Adrenal gland (tissue), 12 donors: ENCODE measurements around the gene RRN3. TPM values are rescaled to one million over a fixed set of nuclear protein-coding genes. Genes with fewer than 3 reads are reported as not detected.
A peak's percentile ranks its signal among the peaks of the same experiment; 100 is the strongest.
"Not testable (repeated sequence)": the region's sequence is repeated elsewhere in the genome, so short reads cannot be mapped to it uniquely, and the experiment has no call there.

ENCODE experiments used
- DNase-seq, 7 donors: peaks; one replicate each; pipeline ENCODE4 v3.0.0-alpha.2; 2019 to 2020
- H3K27ac ChIP-seq, 5 donors: fragments of 200-600 bp; sonication (generic) in 4 of 5; 1 replicate in 3 of 5; 2 replicates in 2 of 5; pipeline versions ENCODE4 v1.5.1 to v1.8.0; 2016 to 2020; ENCODE audit warnings: mild to moderate bottlenecking in 1 of 5
- H3K27me3 ChIP-seq: fragments of 200-600 bp; 2 replicates; pipeline ENCODE4 v1.8.0; 2021
- H3K36me3 ChIP-seq, 2 donors: fragments of 200-600 bp; replicated peaks in 1 of 2; 1 replicate in 1 of 2; 2 replicates in 1 of 2; pipeline versions ENCODE4 v1.5.1 to v1.8.0; 2018 to 2022
- H3K4me1 ChIP-seq, 2 donors: fragments of 200-600 bp; replicated peaks in 1 of 2; 1 replicate in 1 of 2; 2 replicates in 1 of 2; pipeline versions ENCODE4 v1.5.1 to v1.8.0; 2018 to 2021
- H3K4me3 ChIP-seq, 4 donors: fragments of 200-600 bp; sonication (generic) in 3 of 4; one replicate each; pipeline ENCODE4 v1.5.1; 2016 to 2018
- H3K9me3 ChIP-seq, 3 donors: fragments of 200-600 bp; sonication (generic) in 1 of 3; replicated peaks in 1 of 3; 1 replicate in 2 of 3; 2 replicates in 1 of 3; pipeline versions ENCODE4 v1.5.1 to v1.8.0; 2016 to 2021
- POLR2A ChIP-seq, 2 donors: fragments of 450-650 bp; IDR thresholded peaks; one replicate each; pipeline ENCODE4 v1.6.1; 2017; ENCODE audit warnings: antibody characterized with exemption in 2 of 2, mild to moderate bottlenecking in 2 of 2, moderate library complexity in 1 of 2
- WGBS, 4 donors: extraction: QIAGEN DNeasy Blood & Tissue Kit in 2 of 4; methylation state at CpG; one replicate each; pipeline versions ENCODE4 v1.1.5 to v1.1.7; 2013 to 2017; 5-methylcytosine and 5-hydroxymethylcytosine counted together
- intact Hi-C, 2 donors: fragments of 100-400 bp; cut with DNase I; formaldehyde crosslinking; loops; one replicate each; pipeline versions ENCODE4 v1.14.1 to v1.15.0; 2022 to 2023
- polyA plus RNA-seq, 3 donors: library from polyadenylated mRNA; stranded (reverse); fragments of 200-250 nt in 2 of 3; fragments of 350-450 nt in 1 of 3; fragmentation: Illumina TruSeq in 1 of 3; extraction: RNeasy Lipid Tissue Mini Kit (QIAGEN cat#74804) in 1 of 3; gene quantifications; one replicate each; pipeline ENCODE4 v1.2.3, GENCODE V29; 2013 to 2014
- total RNA-seq, 9 donors: library from RNA; depleted of rRNA in 4 of 9; stranded (reverse); fragments of >200 nt in 4 of 9; fragments of 120-200 nt in 1 of 9; fragmentation: NEBNext Ultra II Directional in 1 of 9; extraction: Animal tissue kit (Norgen Biotek cat#: 25700) in 1 of 9; gene quantifications; one replicate each; pipeline versions ENCODE4 v1.1.0 to v1.2.4, GENCODE V29; 2013 to 2023
- TF ChIP-seq, protein P1 (sequence below), 6 experiments: fragments of 450-650 bp in 4 of 6; fragments of 200-600 bp in 2 of 6; sonication (generic) in 1 of 6; IDR thresholded peaks; 1 replicate in 5 of 6; 2 replicates in 1 of 6; pipeline versions ENCODE4 v1.5.1 to v1.8.0; 2016 to 2021; ENCODE audit warnings: antibody characterized with exemption in 6 of 6, mild to moderate bottlenecking in 2 of 6, moderate library complexity in 1 of 6
- donor health status: healthy with polysubstance abuse.
- donor health status: Bipolar disorder and iron deficiency.
- donor health status: DM: yes; HTN: yes; CAD: no.
- donor health status: DM: no; HTN: no; CAD: no.
- donor health status: DM: no; HTN: no; CAD: no.
- donor health status: DM: yes; HTN: yes; CAD: no.

Gene RRN3
- total and polyA plus RNA-seq, 12 donors, result 13.6 to 42.3 (median 27.4) TPM

DNA sequence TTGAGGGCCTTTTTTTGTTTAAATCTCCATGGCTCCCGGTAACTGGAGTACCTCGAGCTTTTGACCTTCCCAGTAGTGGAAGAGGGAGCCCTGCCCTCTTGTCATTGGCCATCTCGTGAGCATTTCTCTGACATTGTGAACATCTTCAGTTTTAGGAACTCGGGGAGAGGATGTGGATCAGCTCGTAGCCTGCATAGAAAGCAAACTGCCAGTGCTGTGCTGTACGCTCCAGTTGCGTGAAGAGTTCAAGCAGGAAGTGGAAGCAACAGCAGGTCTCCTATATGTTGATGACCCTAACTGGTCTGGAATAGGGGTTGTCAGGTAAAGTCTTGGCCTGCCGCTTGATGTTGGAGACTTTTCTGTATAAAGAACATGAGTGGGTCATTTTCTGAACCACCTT, 62.5 kb downstream of the RRN3 start:
- Histone ChIP-seq H3K4me1 (no peaks in the 10 kb centered on the region), H3K27me3 (no peaks in the 10 kb centered on the region), H3K36me3 (peaks cover 0 to 63% of the 10 kb centered on the region in 2 donors), H3K4me3 (no peak overlapping the region), H3K27ac (no peak overlapping the region), H3K9me3 (no peaks in the 10 kb centered on the region)
- intact Hi-C loops, result no loop called here
- peak in 1 of 7 donors; percentile 47 for DNase-seq
- no peak for TF ChIP-seq POLR2A (IDR thresholded peaks at IDR 0.05)
- TF ChIP-seq, protein P1, sequence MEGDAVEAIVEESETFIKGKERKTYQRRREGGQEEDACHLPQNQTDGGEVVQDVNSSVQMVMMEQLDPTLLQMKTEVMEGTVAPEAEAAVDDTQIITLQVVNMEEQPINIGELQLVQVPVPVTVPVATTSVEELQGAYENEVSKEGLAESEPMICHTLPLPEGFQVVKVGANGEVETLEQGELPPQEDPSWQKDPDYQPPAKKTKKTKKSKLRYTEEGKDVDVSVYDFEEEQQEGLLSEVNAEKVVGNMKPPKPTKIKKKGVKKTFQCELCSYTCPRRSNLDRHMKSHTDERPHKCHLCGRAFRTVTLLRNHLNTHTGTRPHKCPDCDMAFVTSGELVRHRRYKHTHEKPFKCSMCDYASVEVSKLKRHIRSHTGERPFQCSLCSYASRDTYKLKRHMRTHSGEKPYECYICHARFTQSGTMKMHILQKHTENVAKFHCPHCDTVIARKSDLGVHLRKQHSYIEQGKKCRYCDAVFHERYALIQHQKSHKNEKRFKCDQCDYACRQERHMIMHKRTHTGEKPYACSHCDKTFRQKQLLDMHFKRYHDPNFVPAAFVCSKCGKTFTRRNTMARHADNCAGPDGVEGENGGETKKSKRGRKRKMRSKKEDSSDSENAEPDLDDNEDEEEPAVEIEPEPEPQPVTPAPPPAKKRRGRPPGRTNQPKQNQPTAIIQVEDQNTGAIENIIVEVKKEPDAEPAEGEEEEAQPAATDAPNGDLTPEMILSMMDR (IDR thresholded peaks at IDR 0.05), result no peak
- 84 to 87% (median 87%) methylated on average over 8 of the region's 8 CpGs for WGBS, 4 donors

DNA sequence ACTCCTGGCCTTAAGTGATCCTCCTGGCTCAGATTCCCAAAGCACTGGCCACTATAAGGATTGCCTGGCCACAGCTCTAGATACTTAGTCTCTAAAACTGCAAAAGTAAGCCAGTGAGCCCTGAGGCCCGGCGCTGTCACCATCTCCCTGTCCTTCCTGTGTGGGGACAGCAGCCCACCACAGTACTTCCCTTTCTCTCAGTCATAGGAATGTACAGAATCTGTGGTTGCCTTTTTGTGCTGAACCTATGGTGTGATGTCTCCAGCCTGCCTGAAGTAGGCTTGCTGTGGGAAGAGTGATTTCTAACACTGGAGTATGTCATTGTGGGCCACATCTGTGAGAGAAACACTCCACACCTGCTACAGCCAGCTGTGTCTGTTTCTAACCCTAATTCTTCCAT, 62.9 kb downstream of the RRN3 start:
- H3K36me3 ChIP-seq, result peaks cover 0 to 59% of the 10 kb centered on the region in 2 donors
- no peaks in the 10 kb centered on the region for H3K4me1 ChIP-seq
- no peaks in the 10 kb centered on the region for H3K9me3 ChIP-seq
- peak in 1 of 7 donors; percentile 51 for DNase-seq
- no peaks in the 10 kb centered on the region for H3K27me3 ChIP-seq
- no peak for TF ChIP-seq POLR2A (IDR thresholded peaks at IDR 0.05)
- TF ChIP-seq, protein P1 (IDR thresholded peaks at IDR 0.05), result no peak
- no peak overlapping the region for H3K27ac ChIP-seq
- H3K4me3 ChIP-seq, result no peak overlapping the region
- WGBS, 4 donors, result 60 to 78% (median 71%) methylated on average over 2 of the region's 2 CpGs
- intact Hi-C loops, result no loop called here

DNA sequence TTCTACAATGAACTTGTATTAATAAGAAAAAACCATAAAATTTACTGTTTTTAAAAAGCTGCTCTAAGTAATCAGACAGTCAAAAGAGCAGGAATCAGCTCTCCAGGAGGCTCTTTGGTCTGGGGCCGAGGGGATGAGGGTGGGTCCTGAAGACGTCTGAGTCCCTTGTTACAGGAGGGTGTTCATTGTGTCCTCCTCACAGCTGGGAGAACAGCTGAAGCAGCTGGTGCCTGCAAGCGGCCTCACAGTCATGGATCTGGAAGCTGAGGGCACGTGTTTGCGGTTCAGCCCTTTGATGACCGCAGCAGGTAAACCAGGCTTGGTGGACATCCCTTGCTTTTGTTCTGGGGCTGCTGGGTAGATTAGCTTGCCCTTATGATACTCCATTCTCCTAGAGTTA, 64.3 kb downstream of the RRN3 start:
- H3K9me3 ChIP-seq, intact Hi-C loops, H3K27ac ChIP-seq, H3K4me1 ChIP-seq, H3K27me3 ChIP-seq, H3K4me3 ChIP-seq: not testable (repeated sequence)
- peaks cover 0 to 51% of the 10 kb centered on the region in 2 donors for H3K36me3 ChIP-seq
- DNase-seq, result peak in 1 of 7 donors; percentile 67
- WGBS, 4 donors, result 85 to 87% (median 85%) methylated on average over 5 to 6 of the region's 6 CpGs

DNA sequence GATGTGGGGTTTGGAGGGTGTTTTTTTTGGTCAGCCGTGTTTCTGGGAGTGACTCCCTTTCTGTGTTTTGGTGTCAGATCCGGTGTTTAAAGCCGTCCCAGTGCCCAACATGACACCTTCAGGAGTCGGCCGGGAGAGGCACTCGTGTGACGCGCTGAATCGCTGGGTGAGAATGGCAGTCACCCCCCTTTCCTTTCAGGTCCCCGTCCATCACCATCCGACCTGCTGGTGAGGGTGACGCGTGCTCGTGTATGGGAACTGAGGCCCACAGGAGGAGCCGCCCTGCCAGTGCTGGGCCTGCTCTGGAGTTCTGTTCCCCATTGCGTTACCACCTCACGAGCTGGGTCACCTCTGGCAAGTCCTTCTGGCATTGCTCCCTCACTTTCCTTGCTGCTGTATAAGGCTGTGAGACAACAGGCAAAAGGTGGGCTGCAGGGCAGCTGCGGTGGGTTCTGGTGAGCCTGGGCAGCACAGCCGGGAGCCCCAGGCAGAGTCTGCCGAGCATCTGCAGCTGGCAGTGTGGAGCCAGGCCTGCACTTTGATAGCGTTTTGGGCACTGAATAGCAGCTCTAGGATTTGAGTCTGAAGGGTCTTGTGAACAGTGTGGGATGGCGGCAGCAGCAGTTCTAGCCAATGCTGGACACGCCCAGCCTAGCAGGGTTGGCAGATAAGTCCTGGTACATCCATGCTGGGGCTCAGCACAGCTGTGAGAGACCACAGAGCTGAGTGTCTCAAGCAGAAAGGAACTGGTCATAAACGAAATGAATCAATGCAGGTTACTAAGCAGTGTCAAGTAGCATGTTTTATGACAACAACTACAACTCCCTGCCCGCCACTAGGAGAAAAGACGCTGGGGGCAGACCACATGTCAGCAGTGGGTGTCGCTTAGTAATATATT, 65.0 kb downstream of the RRN3 start:
- H3K27ac ChIP-seq, result not testable (repeated sequence)
- WGBS, 4 donors, result 83 to 85% (median 84%) methylated on average over 26 to 27 of the region's 27 CpGs
- peaks cover 0 to 51% of the 10 kb centered on the region in 2 donors for H3K36me3 ChIP-seq

DNA sequence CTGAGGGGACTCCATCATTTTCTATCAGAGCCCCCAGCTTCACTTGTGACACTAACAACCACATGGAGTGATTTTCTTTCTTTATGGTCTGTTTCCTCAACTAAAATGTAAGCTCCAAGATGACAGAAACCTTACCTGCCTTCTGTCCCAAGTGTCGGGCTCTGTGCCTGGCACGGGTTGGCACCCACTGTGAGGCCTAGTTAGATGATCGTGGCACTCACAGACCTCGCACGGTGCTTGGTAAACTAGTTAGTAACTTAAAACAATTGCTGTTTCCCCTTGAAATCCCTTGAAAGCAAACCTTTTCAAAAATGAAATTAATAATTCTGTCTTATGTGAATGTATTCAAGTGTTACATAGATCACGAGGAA, 65.7 kb downstream of the RRN3 start:
- H3K4me3 ChIP-seq, H3K9me3 ChIP-seq, H3K4me1 ChIP-seq, H3K27me3 ChIP-seq, intact Hi-C loops, H3K27ac ChIP-seq: not testable (repeated sequence)
- 92 to 95% (median 93%) methylated on average over 6 of the region's 6 CpGs for WGBS, 4 donors
- H3K36me3 ChIP-seq, result peaks cover 0 to 49% of the 10 kb centered on the region in 2 donors
- DNase-seq, result peak in 1 of 7 donors; percentile 58

More for the DNA sequence above, 65.0 kb downstream of the RRN3 start:
- H3K4me3 ChIP-seq, H3K4me1 ChIP-seq, H3K27me3 ChIP-seq, intact Hi-C loops, H3K9me3 ChIP-seq: not testable (repeated sequence)
- peak in 1 of 7 donors; percentile 75 for DNase-seq

DNA sequence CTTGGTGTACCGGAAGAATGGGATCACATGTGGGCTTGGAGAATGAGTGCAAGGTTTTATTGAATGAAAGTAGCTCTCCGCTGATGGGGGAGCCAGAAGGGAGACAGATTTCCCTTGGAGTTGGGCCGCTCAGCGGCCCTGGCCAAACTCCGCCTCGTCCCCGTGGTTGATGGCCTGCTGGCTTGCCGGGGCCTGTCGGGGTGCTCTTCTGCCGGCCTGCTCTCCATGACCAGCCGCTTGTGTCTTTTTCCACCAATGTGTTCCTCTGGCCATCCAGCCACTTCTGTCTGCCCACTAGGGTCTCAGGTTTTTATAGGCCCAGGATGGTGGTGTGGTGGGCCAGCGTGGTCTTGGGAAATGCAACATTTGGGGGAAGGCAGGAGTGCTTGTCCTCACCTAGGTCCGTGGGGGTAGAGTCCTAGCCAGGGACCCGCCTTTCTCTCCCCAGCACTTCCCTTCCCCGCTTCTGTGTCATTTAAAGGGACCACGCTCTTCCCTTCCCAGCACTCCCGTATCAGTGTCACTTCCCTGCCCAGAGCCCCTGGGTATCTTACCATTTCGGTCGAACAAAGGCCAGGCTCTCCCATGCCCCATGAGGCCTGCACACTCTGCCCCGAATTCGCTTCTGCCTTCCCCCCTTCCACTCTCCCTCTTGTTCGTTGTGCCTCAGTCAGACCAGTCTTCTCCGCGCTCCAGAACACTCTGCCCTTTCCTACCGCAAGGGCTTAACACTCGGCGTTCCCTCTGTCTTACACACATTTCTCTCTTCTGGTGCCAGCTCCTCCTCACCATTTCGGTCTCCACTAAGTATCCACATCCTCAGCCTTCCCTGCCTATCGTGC, 66.3 kb downstream of the RRN3 start:
- peaks cover 0 to 49% of the 10 kb centered on the region in 2 donors for H3K36me3 ChIP-seq
- not testable (repeated sequence) for H3K9me3 ChIP-seq

DNA sequence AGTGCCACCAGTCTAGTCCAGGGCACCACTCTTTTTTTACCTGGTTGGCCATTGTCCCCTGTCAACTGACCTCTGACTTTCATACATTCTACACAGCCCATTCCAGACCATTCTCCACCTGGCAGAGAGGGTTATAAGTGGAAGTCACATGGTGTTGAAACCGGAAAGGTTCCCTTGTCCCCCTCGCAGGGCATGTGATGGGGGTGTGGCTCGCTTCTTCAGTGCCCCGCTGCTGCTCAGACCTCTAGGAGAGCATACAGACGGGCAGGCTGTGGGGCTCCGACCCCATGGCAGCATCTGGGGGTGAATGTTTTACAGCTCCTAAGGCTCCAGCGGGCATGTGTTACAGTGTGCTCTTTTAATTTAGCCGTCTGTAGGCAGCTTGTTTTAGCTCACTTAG, 67.0 kb downstream of the RRN3 start:
- H3K36me3 ChIP-seq, result peaks cover 0 to 43% of the 10 kb centered on the region in 2 donors
- H3K4me1 ChIP-seq, H3K9me3 ChIP-seq, H3K27me3 ChIP-seq, H3K4me3 ChIP-seq, H3K27ac ChIP-seq, intact Hi-C loops: not testable (repeated sequence)
- 65 to 86% (median 76%) methylated on average over 2 to 6 of the region's 8 CpGs for WGBS, 4 donors
- peak in 1 of 7 donors; percentile 53 for DNase-seq

More for the DNA sequence above, 66.3 kb downstream of the RRN3 start:
- H3K27ac ChIP-seq, H3K27me3 ChIP-seq, intact Hi-C loops, H3K4me3 ChIP-seq, H3K4me1 ChIP-seq: not testable (repeated sequence)
- WGBS, 4 donors, result 88 to 92% (median 90%) methylated on average over 28 to 29 of the region's 29 CpGs
- DNase-seq, result peak in 1 of 7 donors; percentile 56

DNA sequence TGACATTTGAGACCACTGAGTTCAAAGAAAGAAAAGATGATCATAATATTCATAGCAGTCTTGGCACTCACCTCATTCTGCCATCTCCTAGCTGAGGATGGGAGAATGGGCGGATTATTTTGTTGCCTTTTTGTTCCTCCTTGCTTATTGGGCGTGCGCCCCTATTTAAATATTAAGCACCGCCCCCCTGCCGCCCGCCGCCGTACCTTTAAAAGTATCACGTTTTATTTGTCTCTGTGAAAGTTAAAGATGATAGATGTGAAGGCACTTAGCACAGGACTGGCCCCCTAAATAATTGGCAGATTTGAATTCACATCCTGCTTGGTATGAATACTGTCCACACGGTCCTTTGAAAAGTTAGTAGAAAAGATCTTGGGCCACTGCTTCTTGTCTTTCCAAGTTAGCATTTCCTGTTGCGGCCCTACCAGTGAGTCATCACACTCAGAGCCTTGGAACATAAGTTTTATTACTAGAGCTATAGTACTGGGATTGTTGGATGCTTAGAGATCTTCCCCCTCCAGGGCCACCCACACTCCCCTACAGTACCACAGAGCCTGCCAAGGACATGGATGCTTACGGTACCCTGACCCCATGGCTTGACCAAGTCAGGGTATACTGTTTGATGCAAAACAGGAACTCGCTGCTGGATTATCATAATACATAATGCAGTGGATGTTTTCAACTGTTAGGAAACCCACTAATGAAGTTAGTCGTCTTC, 68.7 kb downstream of the RRN3 start:
- WGBS, 4 donors, result 69 to 70% (median 69%) methylated on average over 14 of the region's 14 CpGs
- H3K9me3 ChIP-seq, H3K4me1 ChIP-seq, H3K4me3 ChIP-seq, H3K27me3 ChIP-seq, intact Hi-C loops: not testable (repeated sequence)
- peaks cover 0 to 32% of the 10 kb centered on the region in 2 donors for H3K36me3 ChIP-seq
- DNase-seq, result peak in 1 of 7 donors; percentile 70
- peak overlapping the region in 2 of 5 donors; percentile 50 to 66 for H3K27ac ChIP-seq
